NOMO-1 treated with dmso at 0.1 percent for 144 hours (cell line): ENCODE data around the gene PHTF2.

Experiments used
- DNase-seq: peaks from one replicate; lab custom pipeline; 2025; ENCODE audit not compliant: unreplicated experiment; lab: John Stamatoyannopoulos, UW

PHTF2 gene

GRCh38 chr7:77791956-77792355, 6.6 kb upstream of the PHTF2 start:
- DNase-seq: no peak

- no peak for DNase-seq
Observed at GRCh38 chr7:77794000-77794399, 4.6 kb upstream of the PHTF2 start.

GRCh38 chr7:77796109-77796508, 2.5 kb upstream of the PHTF2 start:
- DNase-seq: no peak

- DNase-seq: no peak
Observed at GRCh38 chr7:77796960-77797359, 1.6 kb upstream of the PHTF2 start.

GRCh38 chr7:77797734-77798393, 709 bp upstream of the PHTF2 start:
- DNase-seq: no peak

- peak; percentile 80 for DNase-seq
Observed at GRCh38 chr7:77799078-77799964, 748 bp downstream of the PHTF2 start.

- no peak for DNase-seq
Observed at GRCh38 chr7:77800158-77800557, 1.6 kb downstream of the PHTF2 start.

- DNase-seq: no peak
Observed at GRCh38 chr7:77800730-77801129, 2.2 kb downstream of the PHTF2 start.

GRCh38 chr7:77802557-77803405, 4.2 kb downstream of the PHTF2 start:
- DNase-seq: no peak

GRCh38 chr7:77806425-77806824, 7.9 kb downstream of the PHTF2 start:
- no peak for DNase-seq

GRCh38 chr7:77808517-77808916, 9.9 kb downstream of the PHTF2 start:
- DNase-seq: no peak

- DNase-seq: no peak
Observed at GRCh38 chr7:77811516-77812289, 13.1 kb downstream of the PHTF2 start.

GRCh38 chr7:77812290-77812685, 13.7 kb downstream of the PHTF2 start:
- DNase-seq: no peak

- no peak for DNase-seq
Observed at GRCh38 chr7:77813180-77813579, 14.6 kb downstream of the PHTF2 start.

GRCh38 chr7:77819021-77819420, 20.4 kb downstream of the PHTF2 start:
- peak; percentile 72 for DNase-seq

- no peak for DNase-seq
Observed at GRCh38 chr7:77820967-77821366, 22.4 kb downstream of the PHTF2 start.

GRCh38 chr7:77822269-77822668, 23.7 kb downstream of the PHTF2 start:
- DNase-seq: no peak

- DNase-seq: no peak
Observed at GRCh38 chr7:77823787-77824186, 25.2 kb downstream of the PHTF2 start.

- DNase-seq: no peak
Observed at GRCh38 chr7:77824636-77825035, 26.1 kb downstream of the PHTF2 start.

GRCh38 chr7:77825131-77825530, 26.6 kb downstream of the PHTF2 start:
- DNase-seq: peak; percentile 42

- DNase-seq: no peak
Observed at GRCh38 chr7:77826300-77826699, 27.7 kb downstream of the PHTF2 start.
